HG03108 (cell line): ENCODE measurements around the gene MMP19.

Experiments used
- ATAC-seq: cut with Tn5 transposase; IDR thresholded peaks from one replicate; pipeline ENCODE4 v1.9.1; 2021; ENCODE audit warnings: moderate library complexity; ENCODE audit not compliant: unreplicated experiment

The MMP19 gene

DNA sequence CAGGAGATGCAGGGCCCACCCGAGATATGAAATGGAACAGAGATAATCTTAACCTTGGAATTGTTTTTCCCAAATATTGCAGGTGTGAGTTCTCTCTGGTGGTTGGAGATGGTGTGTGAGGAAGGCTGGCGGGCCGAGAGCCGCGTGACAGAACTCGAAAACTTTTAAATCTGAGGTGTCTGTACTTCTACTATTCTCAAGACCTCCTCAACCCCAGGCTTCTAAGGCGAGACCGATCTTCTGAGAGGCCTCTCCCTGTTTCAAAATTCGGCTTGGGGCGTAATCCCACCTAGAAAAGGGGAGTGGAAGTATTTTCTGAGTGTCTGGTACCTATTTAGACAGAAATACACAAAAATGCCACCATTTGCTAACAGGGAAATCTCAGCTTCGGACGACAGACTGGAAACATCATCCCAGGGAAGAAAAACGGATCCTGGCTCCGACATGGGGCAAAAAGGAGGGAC, 25.8 kb downstream of the MMP19 start:
- no peak for ATAC-seq

- no peak for ATAC-seq
Observed at GRCh38 chr12:55815473-55815872, 27.3 kb downstream of the MMP19 start.

DNA sequence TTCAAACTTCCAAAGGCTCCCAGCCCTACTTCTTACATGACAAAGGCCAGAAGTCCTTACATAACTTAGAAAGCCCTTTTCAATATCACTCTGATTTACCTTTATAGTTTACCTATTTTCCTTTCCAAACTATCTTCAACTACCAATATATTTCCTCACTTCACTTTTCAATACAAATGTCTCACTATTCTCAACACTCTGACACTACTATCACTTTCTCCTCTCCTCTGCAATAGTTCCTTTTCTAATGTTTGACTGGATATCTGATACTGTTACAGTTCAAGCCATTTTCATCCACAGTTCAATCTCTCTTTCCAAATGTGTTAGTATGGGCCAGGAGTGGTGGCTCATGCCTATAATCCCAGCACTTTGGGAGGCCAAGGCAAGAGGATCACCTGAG, 28.5 kb downstream of the MMP19 start:
- no peak for ATAC-seq

DNA sequence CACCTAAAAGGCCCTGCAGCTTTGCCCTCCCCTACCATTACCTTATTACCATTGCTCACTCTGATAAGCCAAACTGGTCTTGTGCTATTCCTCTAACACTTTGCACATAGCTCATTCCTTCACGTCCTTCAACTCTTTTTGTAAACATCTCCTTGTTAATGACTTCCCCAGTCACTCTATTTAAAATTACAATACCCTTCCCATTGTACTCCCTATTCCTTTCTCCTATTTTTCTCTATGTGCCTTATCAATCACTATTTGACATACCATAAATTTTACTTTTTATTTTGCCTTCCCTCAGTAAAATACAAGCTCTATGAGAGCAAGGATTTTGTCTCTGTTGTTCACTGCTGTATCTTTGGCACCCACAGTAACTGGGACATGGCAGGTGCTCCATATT, 30.6 kb downstream of the MMP19 start:
- ATAC-seq, result no peak

DNA sequence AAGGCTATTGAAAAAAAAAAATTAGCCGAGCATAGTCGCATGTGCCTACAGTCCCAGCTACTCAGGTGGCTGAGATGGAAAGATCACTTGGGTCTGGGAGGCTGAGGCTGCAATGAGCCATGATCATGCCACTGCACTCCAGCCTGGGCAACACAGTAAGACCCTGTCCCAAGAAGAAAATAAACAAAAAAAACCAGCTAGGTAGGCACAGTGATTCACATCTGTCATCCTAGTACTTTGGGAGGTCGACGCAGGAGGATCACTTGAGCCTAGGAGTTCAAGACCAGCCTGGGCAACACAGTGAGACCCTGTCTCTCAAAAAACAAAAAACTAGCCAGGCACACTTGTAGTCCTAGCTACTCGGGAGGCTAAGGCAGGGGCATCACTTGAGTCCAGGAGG, 33.5 kb downstream of the MMP19 start:
- ATAC-seq, result no peak

DNA sequence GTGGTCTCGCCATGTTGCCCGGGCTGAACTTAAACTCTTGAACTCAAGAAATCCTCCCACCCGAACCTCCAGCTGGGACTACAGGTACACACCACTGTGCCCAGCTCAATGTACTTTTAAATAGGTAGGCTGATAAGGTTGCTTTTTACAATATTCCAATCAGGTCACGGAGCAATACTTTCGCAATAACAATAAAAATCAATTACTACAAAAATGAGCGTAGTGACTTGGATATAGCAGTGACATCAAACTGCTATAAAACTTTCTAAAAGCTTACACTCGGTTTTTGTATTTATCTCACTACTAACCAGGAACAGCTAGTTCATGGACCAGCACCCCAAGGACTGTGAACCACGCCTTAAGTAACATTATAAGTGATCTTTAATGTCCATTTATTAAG, 35.8 kb downstream of the MMP19 start:
- no peak for ATAC-seq

GRCh38 chr12:55797550-55797949, 45.2 kb downstream of the MMP19 start:
- ATAC-seq, result no peak

- no peak for ATAC-seq
Observed at GRCh38 chr12:55797068-55797467, 45.7 kb downstream of the MMP19 start.

DNA sequence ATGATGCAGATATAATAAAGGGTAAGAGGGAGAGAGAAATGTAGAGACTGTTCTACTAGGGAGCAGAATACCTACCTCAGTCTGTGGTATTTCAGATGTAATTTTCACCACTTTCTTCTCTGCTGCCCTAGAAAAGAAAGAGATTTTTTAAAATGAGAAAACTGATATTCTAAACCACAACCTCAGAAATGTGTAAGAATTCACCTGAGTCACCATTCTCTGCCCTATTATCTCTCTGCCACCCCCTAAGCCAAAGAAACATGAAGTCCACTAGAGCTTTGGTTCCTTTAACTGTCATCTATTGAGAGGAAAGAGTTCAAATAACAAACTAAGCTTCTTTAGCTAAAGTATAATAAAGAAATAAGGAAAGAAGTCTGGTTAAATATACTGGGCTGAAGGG, 46.8 kb downstream of the MMP19 start:
- no peak for ATAC-seq

DNA sequence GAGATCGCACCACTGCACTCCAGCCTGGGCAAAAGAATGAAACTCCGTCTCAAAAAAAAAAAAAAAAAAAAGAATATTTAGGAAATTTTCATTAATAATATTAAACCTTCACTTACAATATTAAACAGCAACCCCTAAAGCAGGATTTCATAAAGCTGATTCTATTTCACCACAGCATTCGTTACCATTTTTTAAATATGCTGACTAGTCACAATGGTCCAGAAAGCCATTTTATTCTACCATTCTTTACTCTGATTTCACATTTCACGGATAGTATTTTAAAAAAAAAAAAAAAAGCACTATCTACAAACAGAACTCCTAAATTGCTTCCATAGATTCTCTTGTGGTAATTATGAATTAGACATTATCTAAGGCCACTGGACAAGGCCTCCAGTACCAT, 52.8 kb downstream of the MMP19 start:
- no peak for ATAC-seq

DNA sequence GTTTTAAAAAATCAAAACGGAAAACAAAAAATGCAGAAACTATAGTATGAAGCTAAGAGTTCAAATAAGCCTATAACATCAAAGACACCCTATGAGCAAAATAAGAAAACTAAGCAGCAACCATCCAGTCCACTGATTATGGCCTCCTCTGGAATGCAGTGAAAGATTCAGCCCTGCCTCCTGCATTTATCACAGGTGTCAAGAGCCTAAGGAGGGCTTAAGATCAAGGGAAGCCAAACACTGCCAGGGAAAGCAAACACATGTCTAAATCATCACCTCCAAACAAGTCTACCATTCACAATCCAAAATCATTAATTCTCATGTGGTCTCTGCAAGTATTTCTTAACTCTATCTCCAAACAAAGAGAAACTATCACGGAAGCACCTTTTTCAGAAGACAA, 53.6 kb downstream of the MMP19 start:
- no peak for ATAC-seq

DNA sequence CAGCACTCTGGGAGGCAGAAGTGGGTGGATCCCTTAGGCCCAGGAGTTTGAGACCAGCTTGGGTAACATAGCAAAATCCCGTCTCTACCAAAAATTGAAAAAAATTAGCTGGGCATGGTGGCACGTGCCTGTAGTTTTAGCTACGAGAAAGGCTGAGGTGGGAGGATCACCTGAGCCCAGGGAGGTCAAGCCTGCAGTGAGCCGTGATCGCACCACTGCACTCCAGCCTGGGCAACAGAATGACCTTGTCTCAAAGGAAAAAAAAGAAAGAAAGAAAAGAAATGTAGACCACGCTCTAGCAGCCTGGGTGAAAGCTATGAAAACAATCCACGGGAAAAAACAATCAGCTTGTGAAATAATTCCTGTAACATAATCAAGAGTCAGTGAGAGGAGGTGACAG, 54.2 kb downstream of the MMP19 start:
- no peak for ATAC-seq
